Measurements from ENCODE around the gene MUC4.

Gene MUC4

DNA sequence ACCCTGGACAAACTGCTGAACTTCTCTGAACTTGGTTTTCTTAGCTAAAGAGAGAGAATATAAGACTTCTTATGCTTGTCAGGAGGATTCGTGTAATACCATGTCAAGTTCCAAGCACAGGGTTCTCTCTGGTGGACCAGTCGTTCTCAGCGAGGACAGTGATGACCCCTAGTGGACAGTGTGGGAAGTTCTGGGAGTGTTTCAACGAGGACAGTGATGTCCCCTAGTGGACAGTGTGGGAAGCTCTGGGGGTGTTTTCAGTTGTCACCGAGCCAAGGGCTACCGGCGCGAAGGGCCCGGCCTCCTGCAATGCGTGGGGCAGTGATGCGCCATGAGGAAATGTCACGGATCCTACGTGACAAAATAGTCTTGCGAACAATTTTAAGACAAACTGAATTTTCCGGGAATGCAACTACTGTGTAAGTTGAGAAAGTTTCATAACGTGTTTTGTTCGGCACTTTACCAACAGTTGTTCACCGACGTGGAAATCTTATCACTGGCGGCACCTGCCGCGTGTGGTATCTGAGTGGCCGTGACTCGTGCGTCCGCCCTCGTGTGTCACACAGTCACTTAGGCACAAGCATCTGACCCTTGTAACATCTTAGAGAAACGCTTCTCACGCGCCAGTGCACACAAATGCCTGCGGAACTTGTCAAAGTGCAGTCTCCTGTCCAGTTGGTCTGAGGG lies 39.3 kb upstream of the MUC4 start:
- peak; percentile 93 for ATAC-seq
- TF ChIP-seq ZNF565 (CRISPR knock-in tag; conservative IDR thresholded peaks at IDR 0.05; ENCODE audit: low read depth) = no peak
- no peak for TF ChIP-seq ZFP30 (CRISPR knock-in tag; IDR thresholded peaks at IDR 0.05)
- TF ChIP-seq ZNF8 (CRISPR knock-in tag; IDR thresholded peaks at IDR 0.05) = peak; percentile 65
- TF ChIP-seq, protein P1, sequence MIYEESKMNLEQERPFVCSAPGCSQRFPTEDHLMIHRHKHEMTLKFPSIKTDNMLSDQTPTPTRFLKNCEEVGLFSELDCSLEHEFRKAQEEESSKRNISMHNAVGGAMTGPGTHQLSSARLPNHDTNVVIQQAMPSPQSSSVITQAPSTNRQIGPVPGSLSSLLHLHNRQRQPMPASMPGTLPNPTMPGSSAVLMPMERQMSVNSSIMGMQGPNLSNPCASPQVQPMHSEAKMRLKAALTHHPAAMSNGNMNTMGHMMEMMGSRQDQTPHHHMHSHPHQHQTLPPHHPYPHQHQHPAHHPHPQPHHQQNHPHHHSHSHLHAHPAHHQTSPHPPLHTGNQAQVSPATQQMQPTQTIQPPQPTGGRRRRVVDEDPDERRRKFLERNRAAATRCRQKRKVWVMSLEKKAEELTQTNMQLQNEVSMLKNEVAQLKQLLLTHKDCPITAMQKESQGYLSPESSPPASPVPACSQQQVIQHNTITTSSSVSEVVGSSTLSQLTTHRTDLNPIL (CRISPR knock-in tag; IDR thresholded peaks at IDR 0.05; ENCODE audit: low read depth) = no peak
- no peak for TF ChIP-seq RARB (CRISPR knock-in tag; IDR thresholded peaks at IDR 0.05)

DNA sequence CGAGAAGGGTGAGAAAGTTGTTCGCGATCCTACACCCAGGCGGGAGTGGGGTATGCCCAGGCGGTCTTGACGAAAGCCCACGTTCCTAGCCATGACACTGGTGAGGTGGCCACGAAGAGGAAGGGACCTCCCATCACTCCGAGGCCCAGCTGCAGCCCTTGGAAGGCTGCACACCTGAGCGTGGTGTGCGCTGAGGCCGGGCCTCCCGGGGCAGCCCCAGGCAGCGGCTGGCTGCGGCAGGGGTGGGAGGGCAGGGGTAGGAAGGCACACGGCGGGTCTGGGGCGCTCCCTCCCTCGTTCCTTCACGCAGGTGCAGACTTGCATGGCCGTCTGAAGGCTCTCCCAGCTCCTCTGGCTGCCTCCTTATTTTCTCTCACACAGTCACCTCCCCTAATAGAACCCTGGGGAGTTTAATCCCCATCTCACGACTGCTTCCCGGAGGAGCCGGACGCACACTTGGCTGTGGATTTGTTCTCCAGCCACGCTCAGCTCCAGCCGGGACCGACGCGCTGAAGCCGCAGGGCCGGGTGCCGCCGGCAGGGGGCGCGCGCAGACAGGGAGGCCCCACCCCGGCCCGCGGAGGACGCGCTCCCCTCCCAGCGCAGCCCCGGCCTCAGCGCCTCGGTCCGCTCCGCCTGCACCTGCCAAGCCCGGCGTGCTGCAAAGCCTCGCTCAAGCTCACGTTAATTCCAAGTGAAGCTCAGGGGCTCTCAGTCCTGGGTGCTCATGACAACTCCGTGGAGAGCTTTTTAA lies 37.8 kb upstream of the MUC4 start:
- ATAC-seq = no peak
- TF ChIP-seq ZFP30 (CRISPR knock-in tag; IDR thresholded peaks at IDR 0.05) (no peak), ISL1 (CRISPR knock-in tag; IDR thresholded peaks at IDR 0.05) (no peak), CSDC2 (CRISPR knock-in tag; IDR thresholded peaks at IDR 0.05) (no peak), ZNF8 (CRISPR knock-in tag; IDR thresholded peaks at IDR 0.05) (no peak), TCF4 (CRISPR knock-in tag; IDR thresholded peaks at IDR 0.05; ENCODE audit: borderline replicate concordance) (no peak), ZFP3 (CRISPR knock-in tag; IDR thresholded peaks at IDR 0.05) (no peak), GLIS3 (CRISPR knock-in tag; IDR thresholded peaks at IDR 0.05) (no peak), OSR1 (CRISPR knock-in tag; IDR thresholded peaks at IDR 0.05) (no peak), RARB (CRISPR knock-in tag; IDR thresholded peaks at IDR 0.05) (no peak)
- TF ChIP-seq, protein P2, sequence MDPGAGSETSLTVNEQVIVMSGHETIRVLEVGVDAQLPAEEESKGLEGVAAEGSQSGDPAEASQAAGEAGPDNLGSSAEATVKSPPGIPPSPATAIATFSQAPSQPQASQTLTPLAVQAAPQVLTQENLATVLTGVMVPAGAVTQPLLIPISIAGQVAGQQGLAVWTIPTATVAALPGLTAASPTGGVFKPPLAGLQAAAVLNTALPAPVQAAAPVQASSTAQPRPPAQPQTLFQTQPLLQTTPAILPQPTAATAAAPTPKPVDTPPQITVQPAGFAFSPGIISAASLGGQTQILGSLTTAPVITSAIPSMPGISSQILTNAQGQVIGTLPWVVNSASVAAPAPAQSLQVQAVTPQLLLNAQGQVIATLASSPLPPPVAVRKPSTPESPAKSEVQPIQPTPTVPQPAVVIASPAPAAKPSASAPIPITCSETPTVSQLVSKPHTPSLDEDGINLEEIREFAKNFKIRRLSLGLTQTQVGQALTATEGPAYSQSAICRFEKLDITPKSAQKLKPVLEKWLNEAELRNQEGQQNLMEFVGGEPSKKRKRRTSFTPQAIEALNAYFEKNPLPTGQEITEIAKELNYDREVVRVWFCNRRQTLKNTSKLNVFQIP (CRISPR knock-in tag; IDR thresholded peaks at IDR 0.05; ENCODE audit: borderline replicate concordance, low read depth) = no peak
- TF ChIP-seq, protein P3, sequence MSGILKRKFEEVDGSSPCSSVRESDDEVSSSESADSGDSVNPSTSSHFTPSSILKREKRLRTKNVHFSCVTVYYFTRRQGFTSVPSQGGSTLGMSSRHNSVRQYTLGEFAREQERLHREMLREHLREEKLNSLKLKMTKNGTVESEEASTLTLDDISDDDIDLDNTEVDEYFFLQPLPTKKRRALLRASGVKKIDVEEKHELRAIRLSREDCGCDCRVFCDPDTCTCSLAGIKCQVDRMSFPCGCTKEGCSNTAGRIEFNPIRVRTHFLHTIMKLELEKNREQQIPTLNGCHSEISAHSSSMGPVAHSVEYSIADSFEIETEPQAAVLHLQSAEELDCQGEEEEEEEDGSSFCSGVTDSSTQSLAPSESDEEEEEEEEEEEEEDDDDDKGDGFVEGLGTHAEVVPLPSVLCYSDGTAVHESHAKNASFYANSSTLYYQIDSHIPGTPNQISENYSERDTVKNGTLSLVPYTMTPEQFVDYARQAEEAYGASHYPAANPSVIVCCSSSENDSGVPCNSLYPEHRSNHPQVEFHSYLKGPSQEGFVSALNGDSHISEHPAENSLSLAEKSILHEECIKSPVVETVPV (CRISPR knock-in tag; IDR thresholded peaks at IDR 0.05) = no peak
- TF ChIP-seq, protein P4, sequence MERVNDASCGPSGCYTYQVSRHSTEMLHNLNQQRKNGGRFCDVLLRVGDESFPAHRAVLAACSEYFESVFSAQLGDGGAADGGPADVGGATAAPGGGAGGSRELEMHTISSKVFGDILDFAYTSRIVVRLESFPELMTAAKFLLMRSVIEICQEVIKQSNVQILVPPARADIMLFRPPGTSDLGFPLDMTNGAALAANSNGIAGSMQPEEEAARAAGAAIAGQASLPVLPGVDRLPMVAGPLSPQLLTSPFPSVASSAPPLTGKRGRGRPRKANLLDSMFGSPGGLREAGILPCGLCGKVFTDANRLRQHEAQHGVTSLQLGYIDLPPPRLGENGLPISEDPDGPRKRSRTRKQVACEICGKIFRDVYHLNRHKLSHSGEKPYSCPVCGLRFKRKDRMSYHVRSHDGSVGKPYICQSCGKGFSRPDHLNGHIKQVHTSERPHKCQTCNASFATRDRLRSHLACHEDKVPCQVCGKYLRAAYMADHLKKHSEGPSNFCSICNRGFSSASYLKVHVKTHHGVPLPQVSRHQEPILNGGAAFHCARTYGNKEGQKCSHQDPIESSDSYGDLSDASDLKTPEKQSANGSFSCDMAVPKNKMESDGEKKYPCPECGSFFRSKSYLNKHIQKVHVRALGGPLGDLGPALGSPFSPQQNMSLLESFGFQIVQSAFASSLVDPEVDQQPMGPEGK (CRISPR knock-in tag; IDR thresholded peaks at IDR 0.05; ENCODE audit: borderline replicate concordance) = no peak
- TF ChIP-seq, protein P1 (CRISPR knock-in tag; IDR thresholded peaks at IDR 0.05; ENCODE audit: low read depth) = no peak

DNA sequence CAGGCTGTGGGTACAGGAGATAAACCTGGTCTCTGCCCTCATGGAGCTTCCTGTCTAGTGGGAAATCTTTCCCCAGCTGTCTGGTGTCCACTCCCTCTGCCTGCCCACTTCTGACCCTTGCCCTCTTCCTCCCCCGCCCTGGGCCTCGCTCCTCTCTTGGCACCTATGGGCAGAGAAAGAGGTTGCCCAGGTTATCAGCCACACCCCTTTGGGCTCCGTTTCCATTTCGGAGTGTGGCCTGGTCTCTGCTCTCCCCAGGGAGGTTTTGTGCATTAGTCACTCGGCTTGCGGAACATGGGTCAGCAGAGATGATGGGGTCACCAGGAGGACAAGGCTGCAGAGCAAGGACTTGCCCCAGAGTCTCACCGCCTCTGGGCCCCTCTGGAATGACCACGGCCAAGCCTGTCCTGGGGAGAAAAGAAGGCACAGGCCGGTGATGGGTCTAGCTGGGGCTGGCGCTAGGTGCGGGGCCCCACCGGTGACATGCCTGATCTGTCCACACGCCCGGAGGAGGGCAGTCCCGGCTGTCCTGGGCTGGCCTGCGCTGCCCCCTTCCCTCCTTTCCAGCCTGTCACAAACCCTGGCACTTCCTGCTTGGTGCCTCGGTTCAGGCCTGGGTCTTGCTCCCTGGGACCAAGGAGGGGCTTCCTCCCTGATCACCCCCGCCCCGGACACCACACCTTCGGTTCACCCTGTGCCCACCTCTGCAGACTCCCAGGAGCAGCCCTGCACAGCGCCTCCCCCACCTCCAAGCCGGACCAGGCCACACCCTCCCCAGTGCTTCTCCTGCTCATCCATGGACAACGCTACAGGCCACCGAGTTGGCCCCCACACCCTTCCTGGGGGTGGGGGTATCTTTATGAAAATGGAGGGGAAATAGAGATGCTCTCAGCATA lies 35.6 kb upstream of the MUC4 start:
- peak; percentile 28; the same call in 2 of the 3 replicates for ATAC-seq

More for the DNA sequence above, 35.6 kb upstream of the MUC4 start:
- TF ChIP-seq CSDC2 (CRISPR knock-in tag; IDR thresholded peaks at IDR 0.05) = no peak
- TF ChIP-seq, protein P5, sequence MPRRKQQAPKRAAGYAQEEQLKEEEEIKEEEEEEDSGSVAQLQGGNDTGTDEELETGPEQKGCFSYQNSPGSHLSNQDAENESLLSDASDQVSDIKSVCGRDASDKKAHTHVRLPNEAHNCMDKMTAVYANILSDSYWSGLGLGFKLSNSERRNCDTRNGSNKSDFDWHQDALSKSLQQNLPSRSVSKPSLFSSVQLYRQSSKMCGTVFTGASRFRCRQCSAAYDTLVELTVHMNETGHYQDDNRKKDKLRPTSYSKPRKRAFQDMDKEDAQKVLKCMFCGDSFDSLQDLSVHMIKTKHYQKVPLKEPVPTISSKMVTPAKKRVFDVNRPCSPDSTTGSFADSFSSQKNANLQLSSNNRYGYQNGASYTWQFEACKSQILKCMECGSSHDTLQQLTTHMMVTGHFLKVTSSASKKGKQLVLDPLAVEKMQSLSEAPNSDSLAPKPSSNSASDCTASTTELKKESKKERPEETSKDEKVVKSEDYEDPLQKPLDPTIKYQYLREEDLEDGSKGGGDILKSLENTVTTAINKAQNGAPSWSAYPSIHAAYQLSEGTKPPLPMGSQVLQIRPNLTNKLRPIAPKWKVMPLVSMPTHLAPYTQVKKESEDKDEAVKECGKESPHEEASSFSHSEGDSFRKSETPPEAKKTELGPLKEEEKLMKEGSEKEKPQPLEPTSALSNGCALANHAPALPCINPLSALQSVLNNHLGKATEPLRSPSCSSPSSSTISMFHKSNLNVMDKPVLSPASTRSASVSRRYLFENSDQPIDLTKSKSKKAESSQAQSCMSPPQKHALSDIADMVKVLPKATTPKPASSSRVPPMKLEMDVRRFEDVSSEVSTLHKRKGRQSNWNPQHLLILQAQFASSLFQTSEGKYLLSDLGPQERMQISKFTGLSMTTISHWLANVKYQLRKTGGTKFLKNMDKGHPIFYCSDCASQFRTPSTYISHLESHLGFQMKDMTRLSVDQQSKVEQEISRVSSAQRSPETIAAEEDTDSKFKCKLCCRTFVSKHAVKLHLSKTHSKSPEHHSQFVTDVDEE (CRISPR knock-in tag; IDR thresholded peaks at IDR 0.05) = no peak
- TF ChIP-seq, protein P1 (CRISPR knock-in tag; IDR thresholded peaks at IDR 0.05; ENCODE audit: low read depth) = no peak
- TF ChIP-seq ZNF70 (CRISPR knock-in tag; IDR thresholded peaks at IDR 0.05) = no peak
- TF ChIP-seq ISL1 (CRISPR knock-in tag; IDR thresholded peaks at IDR 0.05) = no peak
- no peak for TF ChIP-seq OSR1 (CRISPR knock-in tag; IDR thresholded peaks at IDR 0.05)
- TF ChIP-seq ARNTL (CRISPR knock-in tag; IDR thresholded peaks at IDR 0.05; ENCODE audit: borderline replicate concordance, low read depth) = no peak
- TF ChIP-seq ZFP3 (CRISPR knock-in tag; IDR thresholded peaks at IDR 0.05) = no peak
- TF ChIP-seq PPARA (CRISPR knock-in tag; IDR thresholded peaks at IDR 0.05; ENCODE audit: borderline replicate concordance) = no peak
- TF ChIP-seq, protein P2 (CRISPR knock-in tag; IDR thresholded peaks at IDR 0.05; ENCODE audit: borderline replicate concordance, low read depth) = no peak
- TF ChIP-seq ZFP30 (CRISPR knock-in tag; IDR thresholded peaks at IDR 0.05) = no peak
- no peak for TF ChIP-seq TOX (CRISPR knock-in tag; IDR thresholded peaks at IDR 0.05; ENCODE audit: borderline replicate concordance)
